OCI-LY3 (cell line): ENCODE data around the gene ALS2.

Experiments used
- EZH2phosphoT487 ChIP-seq: fragments of 200-600 bp; shearing (Covaris generic); IDR thresholded peaks from 2 replicates; pipeline ENCODE4 v1.6.1; 2018; ENCODE audit warnings: antibody characterized with exemption, mixed run types, low read depth
- TF ChIP-seq, protein P1 (sequence below): fragments of 200-600, 300-600 bp; sonication (generic); IDR thresholded peaks from 2 replicates; pipeline ENCODE4 v1.5.1; 2014; ENCODE audit warnings: antibody characterized with exemption, low read length, low read depth

DNA sequence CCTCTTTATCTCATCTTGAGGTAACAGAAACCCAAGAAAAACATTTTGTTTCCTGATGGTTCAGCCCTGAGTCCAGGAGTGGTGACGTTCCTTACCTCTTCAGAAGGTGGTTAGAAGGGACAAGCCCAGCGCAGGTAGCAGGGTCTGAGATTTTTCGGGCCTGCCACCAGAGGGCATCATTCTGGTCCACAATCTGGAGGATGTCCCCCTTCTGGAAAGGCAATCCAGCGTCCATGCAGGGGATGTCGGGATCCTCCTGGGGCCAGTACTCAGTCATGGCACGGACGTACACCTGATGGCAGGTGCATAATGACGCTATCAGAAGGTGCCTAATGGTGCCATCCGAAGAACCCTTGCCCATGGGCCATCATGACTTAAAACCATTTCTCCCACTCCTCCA lies 100.0 kb downstream of the ALS2 start:
- TF ChIP-seq, protein P1, sequence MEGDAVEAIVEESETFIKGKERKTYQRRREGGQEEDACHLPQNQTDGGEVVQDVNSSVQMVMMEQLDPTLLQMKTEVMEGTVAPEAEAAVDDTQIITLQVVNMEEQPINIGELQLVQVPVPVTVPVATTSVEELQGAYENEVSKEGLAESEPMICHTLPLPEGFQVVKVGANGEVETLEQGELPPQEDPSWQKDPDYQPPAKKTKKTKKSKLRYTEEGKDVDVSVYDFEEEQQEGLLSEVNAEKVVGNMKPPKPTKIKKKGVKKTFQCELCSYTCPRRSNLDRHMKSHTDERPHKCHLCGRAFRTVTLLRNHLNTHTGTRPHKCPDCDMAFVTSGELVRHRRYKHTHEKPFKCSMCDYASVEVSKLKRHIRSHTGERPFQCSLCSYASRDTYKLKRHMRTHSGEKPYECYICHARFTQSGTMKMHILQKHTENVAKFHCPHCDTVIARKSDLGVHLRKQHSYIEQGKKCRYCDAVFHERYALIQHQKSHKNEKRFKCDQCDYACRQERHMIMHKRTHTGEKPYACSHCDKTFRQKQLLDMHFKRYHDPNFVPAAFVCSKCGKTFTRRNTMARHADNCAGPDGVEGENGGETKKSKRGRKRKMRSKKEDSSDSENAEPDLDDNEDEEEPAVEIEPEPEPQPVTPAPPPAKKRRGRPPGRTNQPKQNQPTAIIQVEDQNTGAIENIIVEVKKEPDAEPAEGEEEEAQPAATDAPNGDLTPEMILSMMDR = peak; percentile 42
- no peak for TF ChIP-seq EZH2phosphoT487
